IMR-90 (cell line): ENCODE data around the gene TEAD1. TPM values are rescaled to one million over a fixed set of nuclear protein-coding genes. Genes with fewer than 3 reads are reported as not detected.

ENCODE experiments used
- ATAC-seq: fragments of 200-7000 bp; cut with Tn5 transposase; 2 replicates; pipeline ENCODE4 v1.9.1; 2020; ENCODE audit warnings: low read depth, mild to moderate bottlenecking, moderate library complexity
- BruUV-seq: library from RNA; stranded (reverse); fragments of 400-500 nt; replicated peaks from 2 replicates; lab custom pipeline; 2021; lab: Mats Ljungman, UMichigan
- CTCF ChIA-PET: fragments of 300-600 bp; formaldehyde crosslinking; extraction: SDS; loops from one replicate; lab custom pipeline; 2021; ENCODE audit warnings: antibody characterized with exemption; lab: Yijun Ruan, JAX
- POLR2A ChIA-PET: fragments of 300-600 bp; sonication (Branson Sonifier 250); formaldehyde crosslinking; loops from one replicate; lab custom pipeline; 2022; ENCODE audit warnings: antibody characterized with exemption; ENCODE audit not compliant: unreplicated experiment; lab: Charles Lee
- DNase-seq: peaks from one replicate; pipeline ENCODE4 v3.0.0; 2013
- H2AFZ ChIP-seq: replicated peaks from 2 replicates; pipeline ENCODE3; 2013; ENCODE audit warnings: low read length, mild to moderate bottlenecking; ENCODE audit not compliant: poor library complexity
- H2AK5ac ChIP-seq: 2 replicates; pipeline ENCODE4 v1.6.1; 2013; ENCODE audit warnings: low read depth, low read length, inconsistent platforms
- H2AK9ac ChIP-seq: replicated peaks from 2 replicates; pipeline ENCODE3; 2013; ENCODE audit warnings: mild to moderate bottlenecking, low read depth, low read length, moderate library complexity; ENCODE audit not compliant: poor library complexity
- H2BK120ac ChIP-seq: 2 replicates; pipeline ENCODE4 v1.6.1; 2013; ENCODE audit warnings: low read depth, low read length, inconsistent platforms
- H2BK15ac ChIP-seq: 3 replicates; pipeline ENCODE4 v1.6.1; 2013; ENCODE audit warnings: low read depth, low read length, inconsistent platforms
- H2BK20ac ChIP-seq: 2 replicates; pipeline ENCODE4 v1.6.1; 2013; ENCODE audit warnings: low read depth, mild to moderate bottlenecking, inconsistent platforms, low read length, moderate library complexity
- H2BK5ac ChIP-seq: 2 replicates; pipeline ENCODE4 v1.6.1; 2013; ENCODE audit warnings: mild to moderate bottlenecking, low read depth, low read length, inconsistent platforms; ENCODE audit not compliant: poor library complexity, severe bottlenecking
- H3K14ac ChIP-seq: replicated peaks from 2 replicates; pipeline ENCODE4 v1.6.1; 2013; ENCODE audit warnings: low read depth, low read length, inconsistent platforms
- H3K18ac ChIP-seq: 2 replicates; pipeline ENCODE4 v1.6.1; 2013; ENCODE audit warnings: low read depth, low read length, control low read depth
- H3K23ac ChIP-seq: 2 replicates; pipeline ENCODE4 v1.6.1; 2013; ENCODE audit warnings: low read depth, low read length, inconsistent platforms
- H3K27ac ChIP-seq: 2 replicates; pipeline ENCODE4 v1.5.1; 2013; ENCODE audit warnings: mild to moderate bottlenecking, control low read depth, low read length; ENCODE audit not compliant: insufficient read depth
- H3K27me3 ChIP-seq: 2 replicates; pipeline ENCODE4 v1.6.1; 2013; ENCODE audit warnings: low read length; ENCODE audit not compliant: control insufficient read depth, insufficient read depth
- H3K36me3 ChIP-seq: 2 replicates; pipeline ENCODE4 v1.6.1; 2013; ENCODE audit warnings: low read length, mixed read lengths; ENCODE audit not compliant: control insufficient read depth, insufficient read depth
- H3K4ac ChIP-seq: 2 replicates; pipeline ENCODE4 v1.6.1; 2013; ENCODE audit warnings: low read depth, low read length, inconsistent platforms
- H3K4me1 ChIP-seq: 2 replicates; pipeline ENCODE4 v1.6.1; 2013; ENCODE audit warnings: low read length, mixed read lengths; ENCODE audit not compliant: control insufficient read depth, insufficient read depth
- H3K4me2 ChIP-seq: 2 replicates; pipeline ENCODE4 v1.6.1; 2013; ENCODE audit warnings: low read depth, mild to moderate bottlenecking, control low read depth, low read length, moderate library complexity
- H3K4me3 ChIP-seq: 2 replicates; pipeline ENCODE4 v1.5.1; 2013; ENCODE audit warnings: low read depth, mild to moderate bottlenecking, control low read depth, low read length, moderate library complexity; ENCODE audit not compliant: insufficient read depth
- H3K56ac ChIP-seq: 2 replicates; pipeline ENCODE4 v1.6.1; 2013; ENCODE audit warnings: low read length, inconsistent platforms; ENCODE audit not compliant: insufficient read depth; ENCODE audit errors: extremely low read depth
- H3K79me1 ChIP-seq, 2 experiments: 2 replicates each; pipeline ENCODE4 v1.6.1; 2013; ENCODE audit warnings: low read length in 2 of 2, inconsistent platforms in 1 of 2, low read depth in 1 of 2
- H3K9ac ChIP-seq: 2 replicates; pipeline ENCODE4 v1.6.1; 2013; ENCODE audit warnings: low read depth, low read length, control low read depth
- H3K9me1 ChIP-seq: 2 replicates; pipeline ENCODE4 v1.6.1; 2013; ENCODE audit warnings: low read length, inconsistent platforms; ENCODE audit not compliant: insufficient read depth
- H3K9me3 ChIP-seq: 2 replicates; pipeline ENCODE4 v1.6.1; 2013; ENCODE audit warnings: low read length; ENCODE audit not compliant: control insufficient read depth, insufficient read depth
- H4K20me1 ChIP-seq: 2 replicates; pipeline ENCODE4 v1.6.1; 2013; ENCODE audit warnings: low read length, inconsistent platforms; ENCODE audit not compliant: insufficient read depth
- H4K5ac ChIP-seq: 2 replicates; pipeline ENCODE4 v1.6.1; 2013; ENCODE audit warnings: mild to moderate bottlenecking, low read depth, low read length, control low read depth
- H4K8ac ChIP-seq, 2 experiments: 2 replicates each; pipeline ENCODE4 v1.6.1; 2013; ENCODE audit warnings: low read depth in 2 of 2, low read length in 2 of 2, control low read depth in 1 of 2, inconsistent platforms in 1 of 2
- H4K91ac ChIP-seq: 2 replicates; pipeline ENCODE4 v1.6.1; 2013; ENCODE audit warnings: low read depth, low read length, inconsistent platforms; ENCODE audit not compliant: insufficient read depth
- BHLHE40 ChIP-seq: fragments of 150-350 bp; IDR thresholded peaks from 2 replicates; pipeline ENCODE4 v1.6.1; 2016; ENCODE audit warnings: mild to moderate bottlenecking, low read depth, low read length
- CEBPB ChIP-seq: IDR thresholded peaks from 2 replicates; pipeline ENCODE4 v1.6.1; 2012; ENCODE audit warnings: low read depth, low read length, improper control_type of control experiment
- MAFK ChIP-seq: IDR thresholded peaks from 2 replicates; pipeline ENCODE4 v1.6.1; 2012; ENCODE audit warnings: low read depth, low read length, improper control_type of control experiment
- MXI1 ChIP-seq: IDR thresholded peaks from 2 replicates; pipeline ENCODE4 v1.6.1; 2012; ENCODE audit warnings: low read depth, mild to moderate bottlenecking, low read length, moderate library complexity, borderline replicate concordance
- RCOR1 ChIP-seq: IDR thresholded peaks from 2 replicates; pipeline ENCODE4 v1.6.1; 2012; ENCODE audit warnings: mild to moderate bottlenecking, low read length, improper control_type of control experiment; ENCODE audit not compliant: insufficient replicate concordance
- RFX5 ChIP-seq: IDR thresholded peaks from 2 replicates; pipeline ENCODE4 v1.8.0; 2012; ENCODE audit warnings: low read depth, mild to moderate bottlenecking, low read length, moderate library complexity
- SMC3 ChIP-seq: fragments of 150-350 bp; IDR thresholded peaks from 2 replicates; pipeline ENCODE4 v1.6.1; 2016; ENCODE audit warnings: low read depth, mild to moderate bottlenecking, antibody characterized with exemption, low read length, moderate library complexity
- WGBS, 2 experiments: methylation state at CpG; one replicate each; pipeline versions ENCODE4 v1.1.5 to v1.1.7; 2013; ENCODE audit warnings: missing lambda C conversion rate in 2 of 2; ENCODE audit not compliant: insufficient read length in 1 of 2; ENCODE audit errors: extremely low coverage in 2 of 2; 5-methylcytosine and 5-hydroxymethylcytosine counted together
- dilution Hi-C: fragments of 300-500 bp; cut with HindIII; formaldehyde crosslinking; loops from one replicate; pipeline ENCODE4 v1.14.3; 2018; ENCODE audit warnings: low sequenced_read_pairs; ENCODE audit not compliant: unreplicated experiment
- in situ Hi-C: fragments of 300-500 bp; cut with MboI; formaldehyde crosslinking; loops from 3 replicates; pipeline ENCODE4 v1.14.3; 2019; ENCODE audit warnings: low sequenced_read_pairs, inconsistent platforms, mixed read lengths
- intact Hi-C: fragments of 100-400 bp; cut with micrococcal nuclease; formaldehyde crosslinking; loops from 2 replicates; pipeline ENCODE4 v1.10.0; 2022
- polyA plus RNA-seq, 3 experiments: library from polyadenylated mRNA; depleted of rRNA; stranded (reverse); fragments of >200 nt; gene quantifications; 2 replicates each; pipeline ENCODE4 v1.2.3, GENCODE V29; 2012; ENCODE audit warnings: low replicate concordance in 1 of 3
- total RNA-seq: library from RNA; depleted of rRNA; stranded (reverse); fragments of >200 nt; gene quantifications from 2 replicates; pipeline ENCODE4 v1.2.3, GENCODE V29; 2012
- TF ChIP-seq, protein P1 (sequence below): fragments of 150-350 bp; IDR thresholded peaks from 2 replicates; pipeline ENCODE4 v1.6.1; 2017; ENCODE audit warnings: mild to moderate bottlenecking, antibody characterized with exemption, low read length, low read depth
- TF ChIP-seq, protein P2 (sequence below): fragments of 150-350 bp; IDR thresholded peaks from 2 replicates; pipeline ENCODE4 v1.6.1; 2016; ENCODE audit warnings: low read depth, mild to moderate bottlenecking, low read length, moderate library complexity, borderline replicate concordance
- TF ChIP-seq, protein P3 (sequence below): conservative IDR thresholded peaks from 2 replicates; pipeline ENCODE4 v1.5.1; 2012; ENCODE audit warnings: mild to moderate bottlenecking, low read depth, low read length, improper control_type of control experiment

TEAD1 gene
- total and polyA plus RNA-seq, 2 of the 4 experiments (the other 2 are of a cell fraction): 51.8 to 69.2 TPM

DNA sequence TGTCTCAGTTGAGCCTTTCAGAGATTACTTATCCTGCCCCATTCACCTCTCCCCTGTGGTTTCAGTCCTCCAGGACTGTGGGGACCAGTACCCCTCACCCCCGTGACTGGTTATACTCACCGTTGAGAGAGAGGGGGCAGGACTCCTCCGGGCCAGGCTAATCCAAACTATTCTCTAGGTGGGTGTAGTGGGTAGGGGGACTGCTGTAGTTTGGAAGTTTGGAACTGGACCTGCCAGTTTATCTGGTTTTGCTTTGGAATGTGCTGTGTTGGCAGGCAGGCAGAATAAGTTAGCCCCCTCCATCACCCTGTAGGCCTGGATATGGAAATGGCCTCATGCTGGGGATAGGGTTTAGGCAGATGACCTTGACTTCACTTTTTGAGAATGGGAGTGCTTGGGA is 13.5 kb downstream of the TEAD1 start:
- no peak for ATAC-seq
- peak overlapping the region; percentile 3; the same call in 1 of the 2 replicates for H4K91ac ChIP-seq
- no peak overlapping the region for H2AFZ ChIP-seq
- peak overlapping the region; percentile 92; the same call in 1 of the 2 replicates for H2BK120ac ChIP-seq
- BruUV-seq: no TSS peak
- H3K4me1 ChIP-seq: peaks cover 54% of the 10 kb centered on the region
- H4K5ac ChIP-seq: peak overlapping the region; percentile 19; the same call in 1 of the 2 replicates
- peak overlapping the region; percentile 42; the same call in 1 of the 3 replicates for H2BK15ac ChIP-seq
- no peak overlapping the region for H2AK9ac ChIP-seq
- peak overlapping the region; percentile 20 to 54; a peak in 2 of 4 replicates for H4K8ac ChIP-seq
- TF ChIP-seq CEBPB (no peak), MAFK (no peak), RCOR1 (no peak), RFX5 (no peak), BHLHE40 (no peak), SMC3 (no peak), MXI1 (no peak)
- TF ChIP-seq, protein P1, sequence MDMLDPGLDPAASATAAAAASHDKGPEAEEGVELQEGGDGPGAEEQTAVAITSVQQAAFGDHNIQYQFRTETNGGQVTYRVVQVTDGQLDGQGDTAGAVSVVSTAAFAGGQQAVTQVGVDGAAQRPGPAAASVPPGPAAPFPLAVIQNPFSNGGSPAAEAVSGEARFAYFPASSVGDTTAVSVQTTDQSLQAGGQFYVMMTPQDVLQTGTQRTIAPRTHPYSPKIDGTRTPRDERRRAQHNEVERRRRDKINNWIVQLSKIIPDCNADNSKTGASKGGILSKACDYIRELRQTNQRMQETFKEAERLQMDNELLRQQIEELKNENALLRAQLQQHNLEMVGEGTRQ: no peak
- TF ChIP-seq, protein P2, sequence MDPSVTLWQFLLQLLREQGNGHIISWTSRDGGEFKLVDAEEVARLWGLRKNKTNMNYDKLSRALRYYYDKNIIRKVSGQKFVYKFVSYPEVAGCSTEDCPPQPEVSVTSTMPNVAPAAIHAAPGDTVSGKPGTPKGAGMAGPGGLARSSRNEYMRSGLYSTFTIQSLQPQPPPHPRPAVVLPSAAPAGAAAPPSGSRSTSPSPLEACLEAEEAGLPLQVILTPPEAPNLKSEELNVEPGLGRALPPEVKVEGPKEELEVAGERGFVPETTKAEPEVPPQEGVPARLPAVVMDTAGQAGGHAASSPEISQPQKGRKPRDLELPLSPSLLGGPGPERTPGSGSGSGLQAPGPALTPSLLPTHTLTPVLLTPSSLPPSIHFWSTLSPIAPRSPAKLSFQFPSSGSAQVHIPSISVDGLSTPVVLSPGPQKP: no peak
- TF ChIP-seq, protein P3, sequence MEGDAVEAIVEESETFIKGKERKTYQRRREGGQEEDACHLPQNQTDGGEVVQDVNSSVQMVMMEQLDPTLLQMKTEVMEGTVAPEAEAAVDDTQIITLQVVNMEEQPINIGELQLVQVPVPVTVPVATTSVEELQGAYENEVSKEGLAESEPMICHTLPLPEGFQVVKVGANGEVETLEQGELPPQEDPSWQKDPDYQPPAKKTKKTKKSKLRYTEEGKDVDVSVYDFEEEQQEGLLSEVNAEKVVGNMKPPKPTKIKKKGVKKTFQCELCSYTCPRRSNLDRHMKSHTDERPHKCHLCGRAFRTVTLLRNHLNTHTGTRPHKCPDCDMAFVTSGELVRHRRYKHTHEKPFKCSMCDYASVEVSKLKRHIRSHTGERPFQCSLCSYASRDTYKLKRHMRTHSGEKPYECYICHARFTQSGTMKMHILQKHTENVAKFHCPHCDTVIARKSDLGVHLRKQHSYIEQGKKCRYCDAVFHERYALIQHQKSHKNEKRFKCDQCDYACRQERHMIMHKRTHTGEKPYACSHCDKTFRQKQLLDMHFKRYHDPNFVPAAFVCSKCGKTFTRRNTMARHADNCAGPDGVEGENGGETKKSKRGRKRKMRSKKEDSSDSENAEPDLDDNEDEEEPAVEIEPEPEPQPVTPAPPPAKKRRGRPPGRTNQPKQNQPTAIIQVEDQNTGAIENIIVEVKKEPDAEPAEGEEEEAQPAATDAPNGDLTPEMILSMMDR: no peak
- H3K14ac ChIP-seq: peak overlapping the region; percentile 93
- H3K27me3 ChIP-seq: no peaks in the 10 kb centered on the region
- peak overlapping the region; percentile 87 for H3K23ac ChIP-seq
- peaks cover under 1 to 88% of the 10 kb centered on the region in 2 experiments; a peak in 3 of 4 replicates for H3K79me1 ChIP-seq
- CTCF ChIA-PET: interaction anchor here (0.6 kb wide), 1 partner anchor 284 kb away, joined by 3 read pairs; no protein-coding TSS in a partner anchor
- peak overlapping the region; percentile 94 for H3K4ac ChIP-seq
- no peak overlapping the region for H3K4me2 ChIP-seq
- peak overlapping the region; percentile 75 for H2AK5ac ChIP-seq
- no peak overlapping the region for H3K18ac ChIP-seq
- in situ Hi-C loops (no loop called here), dilution Hi-C loops (loop anchor here (25.0 kb wide), 1 partner anchor 200 kb away; no protein-coding TSS in a partner anchor), intact Hi-C loops (no loop called here)
- POLR2A ChIA-PET: no interaction called here
- no CpG with 5 or more reads among the region's 3 CpGs for WGBS, 2 experiments
- no peak overlapping the region for H3K56ac ChIP-seq
- H2BK5ac ChIP-seq: no peak overlapping the region
- DNase-seq: no peak
- H3K9me3 ChIP-seq: no peaks in the 10 kb centered on the region
- H3K9me1 ChIP-seq: peaks cover 56% of the 10 kb centered on the region
- H4K20me1 ChIP-seq: peaks cover 91% of the 10 kb centered on the region
- no peak overlapping the region for H3K4me3 ChIP-seq
- no peak overlapping the region for H3K27ac ChIP-seq
- H3K36me3 ChIP-seq: no peaks in the 10 kb centered on the region; the same call in 1 of the 2 replicates
- no peak overlapping the region for H3K9ac ChIP-seq
- H2BK20ac ChIP-seq: peak overlapping the region; percentile 49; the same call in 1 of the 2 replicates
